Measurements from ENCODE around the gene GADD45G.

GRCh38 chr9:89642789-89643188, 38.0 kb downstream of the GADD45G start:
- TF ChIP-seq EZH2 (IDR thresholded peaks at IDR 0.05; ENCODE audit: borderline replicate concordance, insufficient read depth, low read length, poor library complexity, severe bottlenecking) (no peak), CTCF (IDR thresholded peaks at IDR 0.05; ENCODE audit: poor library complexity, severe bottlenecking) (no peak), POLR2AphosphoS5 (IDR thresholded peaks at IDR 0.05) (no peak), SMC3 (conservative IDR thresholded peaks at IDR 0.05; ENCODE audit: poor library complexity) (no peak), REST (IDR thresholded peaks at IDR 0.05; ENCODE audit: borderline replicate concordance) (no peak), TAF1 (IDR thresholded peaks at IDR 0.05; ENCODE audit: low read depth) (no peak), EP300 (conservative IDR thresholded peaks at IDR 0.05; ENCODE audit: poor library complexity, severe bottlenecking) (no peak), RAD21 (conservative IDR thresholded peaks at IDR 0.05) (no peak), MXI1 (conservative IDR thresholded peaks at IDR 0.05; ENCODE audit: poor library complexity, severe bottlenecking) (no peak)
